HG03520 (cell line): ENCODE results near the gene MACROD2.
"Not testable (repeated sequence)": the region's sequence is repeated elsewhere in the genome, so short reads cannot be mapped to it uniquely, and the experiment has no call there.

Source experiments
- ATAC-seq: cut with Tn5 transposase; IDR thresholded peaks from one replicate; pipeline ENCODE4 v1.9.1; 2021; ENCODE audit warnings: mild to moderate bottlenecking, moderate library complexity; ENCODE audit not compliant: unreplicated experiment

MACROD2 gene

DNA sequence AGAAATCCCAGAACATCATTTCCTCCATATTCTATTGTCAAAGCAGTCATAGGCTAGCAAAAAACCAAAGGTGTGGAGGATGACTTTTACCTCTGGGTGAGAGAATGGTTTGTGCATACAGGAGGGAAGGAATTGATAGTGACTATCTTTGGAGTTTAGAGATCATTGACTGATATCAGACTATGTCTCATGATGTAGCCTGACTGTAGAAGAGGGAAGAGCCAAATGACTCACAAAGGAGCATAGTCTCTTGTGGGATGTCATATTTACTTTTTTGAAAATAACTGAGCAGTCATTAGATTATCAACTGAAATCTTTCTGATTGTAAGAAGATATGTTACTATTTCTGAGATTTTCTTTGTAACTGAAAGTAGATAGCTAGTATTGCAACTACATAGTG, 183.6 kb downstream of the MACROD2 start:
- ATAC-seq = no peak

DNA sequence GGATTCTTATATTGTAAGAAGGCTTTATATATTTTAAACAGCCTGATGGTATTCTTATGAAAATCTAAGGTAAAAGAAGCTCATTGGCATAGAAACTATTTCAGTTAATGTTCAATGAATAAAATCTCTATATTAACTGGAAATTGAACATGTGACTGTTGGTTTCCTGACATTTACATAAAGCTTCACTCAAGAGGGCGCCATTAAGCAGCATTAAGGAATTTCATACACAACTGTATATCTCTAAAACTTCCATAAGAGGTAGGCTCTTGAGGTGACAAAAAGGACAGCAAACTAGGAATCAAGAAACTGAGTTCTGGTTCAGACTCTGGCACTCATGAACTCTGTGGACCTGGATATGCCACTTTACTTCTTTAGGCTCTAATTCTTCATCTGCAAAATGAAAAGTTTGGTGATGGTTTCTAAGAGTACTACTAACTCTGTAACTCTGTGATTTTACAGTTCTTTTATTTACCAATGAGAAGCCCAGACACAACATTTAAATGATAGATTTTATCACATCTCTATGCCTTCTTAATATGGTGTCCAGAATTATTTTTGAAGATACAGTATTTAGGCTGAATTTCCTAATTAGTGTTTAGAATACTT, 194.6 kb downstream of the MACROD2 start:
- no peak for ATAC-seq

DNA sequence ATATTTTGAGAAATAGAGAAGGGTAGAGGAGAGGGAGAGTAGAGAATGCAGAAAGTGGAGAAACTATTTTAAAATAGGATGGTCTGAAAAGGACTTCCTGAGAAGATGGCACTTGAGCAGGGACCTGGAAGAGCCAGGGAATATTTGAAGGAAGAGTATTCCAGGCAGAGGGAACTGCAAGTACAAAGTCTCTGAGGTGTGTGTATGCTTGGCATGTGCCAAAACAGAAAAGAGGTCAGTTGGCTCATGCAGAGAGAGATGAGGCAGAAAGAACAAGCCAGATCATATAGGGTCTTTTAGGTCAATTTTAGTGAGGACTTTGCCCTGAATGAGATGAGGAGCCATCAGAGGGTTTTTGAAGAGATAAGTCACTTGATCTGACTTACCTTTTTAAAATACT, 196.2 kb downstream of the MACROD2 start:
- ATAC-seq = no peak

DNA sequence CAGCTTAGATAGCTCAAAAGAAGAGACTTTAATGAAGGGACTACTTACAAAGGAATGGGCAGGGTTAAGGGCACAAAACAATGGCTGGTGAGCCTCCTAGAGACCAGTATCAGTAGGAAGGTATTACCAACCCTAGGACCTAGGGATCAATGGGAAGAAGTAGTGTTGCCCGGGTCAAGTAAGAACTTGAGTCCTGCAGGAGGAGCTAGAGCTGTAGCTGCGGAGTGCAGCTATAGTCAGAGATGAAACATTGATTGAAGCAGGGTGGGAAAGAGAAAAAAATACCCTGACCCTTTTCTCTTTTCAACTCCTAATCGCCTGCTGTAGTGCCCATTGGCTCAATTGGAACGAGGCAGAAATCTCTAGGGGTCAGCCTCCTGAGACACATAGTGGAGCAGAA, 198.1 kb downstream of the MACROD2 start:
- no peak for ATAC-seq

DNA sequence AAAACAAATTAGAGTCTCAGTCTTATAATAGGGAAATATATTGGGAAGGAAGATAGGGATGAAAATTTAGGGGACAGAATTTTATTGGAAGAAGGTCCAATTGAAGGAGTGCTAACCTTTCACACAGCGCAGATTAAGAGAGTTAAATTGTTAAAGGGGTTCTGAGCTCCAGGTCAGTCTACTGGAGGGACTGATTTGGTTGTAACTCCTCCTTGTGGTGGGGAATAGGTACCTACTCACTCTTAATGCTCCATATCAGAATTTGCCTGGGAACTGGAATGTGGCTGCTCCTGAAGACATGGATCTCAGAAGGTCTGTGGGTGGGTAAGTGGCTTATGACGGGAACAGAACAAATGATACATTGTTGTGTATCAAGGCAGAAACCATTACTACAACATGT, 198.6 kb downstream of the MACROD2 start:
- ATAC-seq = no peak

DNA sequence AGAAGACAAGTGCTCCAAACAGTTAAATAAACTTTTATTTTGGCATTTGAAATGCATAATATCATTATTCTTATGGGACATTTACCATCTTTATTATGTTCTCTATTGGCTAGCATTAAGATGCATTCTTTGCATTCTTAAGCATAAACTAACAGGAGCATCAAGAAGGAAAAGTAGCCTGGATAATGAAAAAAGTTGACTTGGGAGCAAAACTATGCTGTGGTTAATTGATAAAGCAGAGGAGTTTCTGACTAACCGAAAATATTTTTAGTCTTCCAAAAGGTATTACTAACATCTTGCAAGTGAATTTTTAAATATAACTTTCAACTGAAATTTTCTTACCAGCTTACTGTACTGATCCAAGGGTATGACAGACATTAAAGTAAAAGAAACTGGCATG, 201.8 kb downstream of the MACROD2 start:
- no peak for ATAC-seq

DNA sequence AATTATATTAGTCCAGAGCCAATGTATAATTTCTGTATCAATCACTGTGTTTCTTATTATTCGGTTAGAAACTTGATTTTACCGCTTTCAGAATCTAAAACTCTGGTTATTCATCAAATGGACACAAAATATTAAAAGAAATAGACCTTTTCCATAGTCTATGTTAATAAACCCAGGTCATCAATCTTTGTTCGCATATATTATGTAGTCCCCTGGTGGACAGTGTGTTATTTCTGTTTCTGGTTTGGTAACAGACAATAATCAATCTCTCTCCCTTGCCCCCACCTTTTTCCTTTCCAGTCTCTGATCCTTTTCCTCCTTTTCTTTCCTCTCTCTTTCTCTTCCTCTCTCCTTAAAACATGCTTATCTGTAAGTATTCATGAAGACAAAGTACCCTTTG, 203.1 kb downstream of the MACROD2 start:
- ATAC-seq = no peak

DNA sequence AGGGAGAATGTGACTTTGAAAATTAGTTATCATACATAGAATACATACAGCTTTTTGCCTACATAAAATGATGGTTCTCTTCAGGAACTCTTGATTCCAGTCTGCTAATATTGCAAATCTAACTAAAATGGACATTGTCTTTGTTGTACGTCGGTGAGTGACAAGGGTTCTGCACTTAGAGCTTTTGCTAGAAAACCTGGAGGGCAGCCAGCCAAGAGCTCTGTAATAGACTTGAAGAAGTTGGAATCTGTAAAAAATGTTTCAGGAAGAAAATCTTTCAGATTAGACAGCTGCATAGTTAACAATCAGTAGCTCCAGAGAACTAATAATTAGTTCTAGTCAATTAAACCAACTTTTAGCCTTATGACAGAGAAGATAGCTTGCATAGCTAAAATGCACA, 203.8 kb downstream of the MACROD2 start:
- ATAC-seq = no peak

DNA sequence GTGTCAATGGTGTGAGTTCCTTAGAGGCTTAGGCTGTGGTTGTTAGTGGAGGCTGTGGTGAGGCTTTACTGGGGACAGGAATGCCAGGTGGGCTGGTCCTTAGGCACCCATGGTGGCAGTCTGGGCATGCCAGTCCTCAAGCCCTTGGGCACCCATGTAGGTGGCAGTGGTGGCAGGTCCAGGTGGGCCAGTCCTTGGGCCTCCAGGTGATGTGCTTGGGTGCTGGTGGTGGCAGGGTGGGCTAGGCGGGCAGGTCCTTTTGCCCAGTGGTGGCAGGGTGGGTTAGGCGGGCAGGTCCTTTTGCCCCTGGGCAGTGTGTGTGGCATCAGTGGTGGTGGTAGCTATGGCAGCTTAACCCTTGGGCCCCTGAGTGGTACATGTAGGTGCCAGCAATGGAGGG, 208.3 kb downstream of the MACROD2 start:
- ATAC-seq = no peak

DNA sequence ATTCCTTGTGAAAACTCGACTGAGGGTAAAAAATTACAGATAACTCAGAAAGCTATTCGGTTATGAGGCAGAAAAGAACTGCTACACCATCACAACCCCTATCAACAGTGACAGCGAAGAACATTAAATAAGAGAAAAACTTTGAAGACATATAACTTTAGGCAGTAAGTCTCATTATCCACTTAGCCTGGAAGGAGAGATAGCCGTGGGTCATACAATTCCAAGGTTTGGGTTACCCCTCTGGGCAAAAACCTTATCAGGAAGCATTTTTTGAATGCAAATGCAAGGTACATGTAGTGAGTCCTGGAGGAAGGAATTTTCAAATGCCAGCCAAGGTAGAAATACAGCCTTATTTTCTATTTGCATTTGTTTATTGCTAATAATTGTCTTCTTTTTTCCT, 212.3 kb downstream of the MACROD2 start:
- ATAC-seq = no peak

DNA sequence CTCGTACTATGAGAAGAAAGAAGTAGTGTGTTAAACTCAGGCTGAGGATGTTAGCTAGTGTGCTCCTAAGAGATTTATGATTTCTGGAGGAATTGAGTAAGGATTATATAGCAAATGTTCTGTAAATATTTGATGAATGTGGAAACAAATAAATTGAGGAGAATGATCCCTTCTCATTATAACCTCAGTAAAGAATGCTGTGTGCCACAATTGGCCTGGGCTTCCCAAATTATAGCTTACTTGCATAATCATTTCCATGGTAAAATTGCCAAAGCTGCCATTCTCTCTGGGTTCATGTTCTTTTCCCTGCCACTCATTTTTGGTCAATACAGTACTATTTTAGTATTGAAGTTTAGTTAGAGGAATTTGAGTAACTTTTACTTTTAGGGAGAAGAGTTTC, 213.6 kb downstream of the MACROD2 start:
- ATAC-seq = no peak

DNA sequence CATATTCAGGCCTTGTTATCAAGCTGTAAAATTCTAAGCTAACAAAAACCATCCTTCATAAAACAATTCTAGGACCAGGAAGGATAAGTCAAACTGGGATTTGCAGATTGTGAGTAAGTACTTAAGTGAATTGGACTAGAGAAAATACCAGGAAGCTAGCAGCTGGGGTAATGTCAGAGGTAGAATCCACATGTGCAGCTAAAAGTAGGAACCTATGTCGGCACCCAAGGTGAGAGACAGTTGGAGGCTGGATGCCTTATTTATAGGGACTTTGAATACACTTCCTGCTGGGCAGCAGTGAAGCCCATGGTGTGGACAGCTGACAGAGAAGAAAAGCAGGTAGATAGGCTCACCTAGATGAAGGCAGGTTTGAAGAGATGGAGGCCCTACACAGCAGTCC, 214.8 kb downstream of the MACROD2 start:
- no peak for ATAC-seq

DNA sequence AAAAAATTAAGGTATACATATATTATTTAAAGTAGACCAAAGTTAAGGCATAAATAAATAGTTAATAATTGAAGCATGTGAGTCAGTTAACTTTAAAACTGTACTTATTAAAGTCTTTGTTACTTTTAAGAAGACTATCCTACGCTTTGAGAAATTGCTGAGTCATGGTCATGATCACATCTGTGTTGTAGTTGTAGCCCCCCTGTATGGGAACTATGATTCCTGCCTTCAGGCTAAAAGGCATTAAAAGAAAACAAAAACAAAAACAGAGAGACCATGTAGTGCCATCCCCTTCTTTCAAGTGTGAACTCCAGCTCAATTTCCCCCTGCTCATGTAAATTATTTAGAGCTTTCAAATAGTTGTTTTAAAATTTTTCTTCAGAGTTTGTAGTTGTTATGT, 218.7 kb downstream of the MACROD2 start:
- no peak for ATAC-seq

DNA sequence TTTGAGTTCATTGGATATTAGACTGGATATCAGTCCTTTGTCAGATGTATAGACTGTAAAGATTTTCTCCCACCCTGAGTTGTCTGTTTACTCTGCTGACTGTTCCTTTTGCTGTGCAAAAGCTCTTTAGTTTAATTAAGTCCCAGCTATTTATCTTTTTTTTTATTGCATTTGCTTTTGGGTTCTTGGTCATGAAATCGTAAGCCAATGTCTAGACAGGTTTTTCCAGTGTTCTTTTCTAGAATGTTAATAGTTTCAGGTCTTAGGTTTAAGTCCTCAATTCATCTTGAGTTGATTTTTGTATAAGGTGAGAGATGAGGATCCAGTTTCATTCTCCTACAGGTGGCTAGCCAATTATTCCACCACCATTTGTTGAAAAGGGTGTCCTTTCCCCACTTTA, 220.6 kb downstream of the MACROD2 start:
- ATAC-seq = not testable (repeated sequence)

DNA sequence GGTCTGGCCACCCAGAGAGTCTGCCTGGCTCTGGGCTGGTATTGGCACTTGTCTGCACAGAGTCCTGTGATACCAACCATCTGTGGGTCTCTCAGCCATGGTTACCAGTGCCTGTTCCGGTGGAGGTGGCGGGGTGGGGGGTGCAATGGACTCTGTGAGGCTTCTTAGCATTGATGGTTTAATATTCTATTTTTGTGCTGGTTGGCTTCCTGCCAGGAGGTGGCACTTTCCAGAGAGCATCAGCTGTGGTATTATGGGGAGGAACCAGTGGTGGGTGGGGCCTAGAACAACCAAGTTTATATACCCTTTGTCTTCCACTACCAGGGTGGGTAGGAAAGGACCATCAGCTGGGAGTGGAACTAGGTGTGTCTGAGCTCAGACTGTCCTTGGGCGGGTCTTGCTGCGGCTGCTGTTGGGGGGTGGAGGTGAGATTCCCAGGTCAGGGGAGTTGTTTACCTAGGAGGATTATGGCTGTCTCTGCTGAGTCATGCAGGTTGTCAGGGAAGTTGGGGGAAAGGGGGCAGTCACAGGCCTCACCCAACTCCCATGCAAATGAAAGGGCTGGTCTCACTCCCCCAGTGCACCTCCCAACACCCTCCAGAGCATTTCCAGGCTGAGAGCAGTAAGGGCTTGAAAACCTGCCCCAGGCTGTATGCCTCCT, 224.6 kb downstream of the MACROD2 start:
- no peak for ATAC-seq

DNA sequence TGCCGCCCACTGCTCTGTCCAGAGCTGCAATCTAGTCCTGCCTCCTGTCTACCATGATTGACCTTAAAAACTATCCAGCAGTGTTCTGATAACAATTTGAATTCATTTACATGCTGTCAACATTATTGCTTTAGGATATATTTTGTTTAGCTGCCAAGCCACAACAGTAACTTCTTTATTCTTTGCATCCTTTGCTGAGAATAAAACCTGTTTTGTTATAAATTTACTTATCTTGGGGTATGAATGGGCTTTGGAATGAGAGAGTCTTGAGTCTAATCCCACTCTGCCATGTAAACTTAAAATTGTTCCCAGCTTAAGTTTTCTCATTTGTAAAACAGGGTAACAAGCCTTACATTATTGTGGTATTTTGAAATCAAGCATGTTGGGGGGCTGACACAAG, 225.7 kb downstream of the MACROD2 start:
- no peak for ATAC-seq

DNA sequence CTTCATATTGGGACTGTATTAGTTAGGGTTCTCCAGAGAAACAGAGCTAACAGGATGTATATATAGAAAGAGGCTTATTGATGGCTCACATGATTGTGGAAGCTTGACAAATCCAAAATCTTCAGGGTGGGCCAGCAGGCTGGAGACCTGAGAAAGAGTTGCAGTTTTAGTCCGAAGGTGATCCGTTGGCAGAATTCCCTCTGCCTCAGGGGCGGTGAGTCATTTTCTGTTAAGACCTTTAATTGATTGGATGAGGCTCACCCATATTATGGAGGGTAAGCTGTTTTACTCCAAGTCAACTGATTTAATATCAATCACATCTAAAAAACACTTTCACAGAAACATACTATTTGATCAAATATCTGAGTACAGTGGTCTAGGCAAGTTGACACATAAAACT, 228.5 kb downstream of the MACROD2 start:
- ATAC-seq = no peak

DNA sequence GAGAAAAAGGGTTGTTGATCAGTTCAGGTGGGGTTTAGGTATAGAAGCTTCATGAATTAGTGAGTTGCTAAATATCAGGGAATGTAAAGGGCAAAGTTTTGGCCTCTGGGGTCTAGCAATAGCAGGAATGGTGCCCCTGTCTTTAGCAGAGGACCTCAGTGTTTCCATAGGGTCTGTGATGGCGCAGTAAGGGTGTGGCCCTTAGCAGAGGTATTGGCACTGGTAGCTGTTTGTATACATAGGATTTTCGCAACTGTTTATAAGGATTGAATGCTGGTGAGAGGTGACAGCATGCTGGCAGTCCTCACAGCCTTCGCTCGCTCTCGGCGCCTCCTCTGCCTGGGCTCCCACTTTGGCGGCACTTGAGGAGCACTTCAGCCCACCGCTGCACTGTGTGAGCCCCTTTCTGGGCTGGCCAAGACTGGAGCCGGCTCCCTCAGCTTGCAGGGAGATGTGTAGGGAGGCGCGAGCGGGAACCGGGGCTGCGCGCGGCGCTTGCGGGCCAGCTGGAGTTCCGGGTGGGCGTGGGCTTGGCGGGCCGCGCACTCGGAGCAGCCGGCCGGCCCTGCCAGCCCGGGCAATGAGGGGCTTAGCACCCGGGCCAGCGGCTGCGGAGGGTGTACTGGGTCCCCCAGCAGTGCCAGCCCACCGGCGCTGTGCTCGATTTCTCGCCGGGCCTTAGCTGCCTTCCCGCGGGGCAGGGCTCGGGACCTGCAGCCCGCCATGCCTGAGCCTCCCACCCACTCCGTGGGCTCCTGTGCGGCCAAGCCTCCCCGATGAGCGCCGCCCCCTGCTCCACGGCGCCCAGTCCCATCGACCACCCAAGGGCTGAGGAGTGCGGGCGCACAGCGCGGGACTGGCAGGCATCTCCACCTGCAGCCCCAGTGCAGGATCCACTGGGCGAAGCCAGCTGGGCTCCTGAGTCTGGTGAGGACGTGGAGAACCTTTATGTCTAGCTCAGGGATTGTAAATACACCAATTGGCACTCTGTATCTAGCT, 231.0 kb downstream of the MACROD2 start:
- not testable (repeated sequence) for ATAC-seq

DNA sequence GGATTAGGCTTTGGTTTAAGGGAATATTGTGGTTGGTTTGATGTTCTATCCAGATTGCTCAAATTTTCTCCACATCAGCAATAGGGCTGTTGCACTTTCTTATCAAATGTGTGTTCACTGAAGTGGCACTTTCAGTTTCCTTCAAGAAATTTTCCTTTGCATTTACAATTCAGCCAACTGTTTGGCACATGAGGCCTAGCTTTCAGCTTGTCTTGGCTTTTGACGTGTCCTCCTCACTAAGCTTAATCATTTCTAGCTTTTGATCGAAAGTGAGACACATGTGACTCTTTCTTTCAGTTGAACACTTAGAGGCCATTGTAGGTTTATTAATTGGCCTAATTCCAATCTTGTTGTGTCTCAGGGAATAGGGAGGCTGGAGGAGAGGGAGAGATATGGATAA, 237.3 kb downstream of the MACROD2 start:
- ATAC-seq = peak; percentile 75

DNA sequence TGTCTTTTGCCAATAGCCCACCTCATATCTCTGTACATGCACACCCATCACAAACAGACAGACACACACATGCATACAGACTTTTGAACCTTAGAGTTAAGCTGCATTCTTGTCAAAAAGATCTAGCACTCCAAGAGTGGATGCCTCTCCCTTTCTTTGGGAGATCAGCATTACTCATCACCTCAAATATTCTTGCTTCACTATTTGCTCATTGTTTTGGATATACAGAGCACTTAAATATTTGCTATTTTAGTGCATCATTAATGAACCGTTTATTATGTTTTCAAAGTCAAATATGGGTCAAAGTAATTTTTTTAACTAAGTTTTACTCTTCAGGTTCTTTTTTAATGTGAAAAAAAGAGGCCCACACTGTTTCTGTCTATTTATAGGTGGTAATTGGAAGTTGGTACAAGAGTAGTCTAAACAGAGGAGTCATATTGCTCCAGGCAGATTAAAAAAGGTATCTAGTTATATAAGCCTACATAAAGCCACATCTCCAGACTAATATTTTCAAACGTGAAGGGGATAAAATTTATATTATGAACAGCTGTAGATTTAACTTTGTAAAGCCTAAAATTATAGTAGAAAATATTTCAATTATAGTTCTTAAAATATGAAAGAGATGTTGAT, 239.5 kb downstream of the MACROD2 start:
- ATAC-seq = no peak

DNA sequence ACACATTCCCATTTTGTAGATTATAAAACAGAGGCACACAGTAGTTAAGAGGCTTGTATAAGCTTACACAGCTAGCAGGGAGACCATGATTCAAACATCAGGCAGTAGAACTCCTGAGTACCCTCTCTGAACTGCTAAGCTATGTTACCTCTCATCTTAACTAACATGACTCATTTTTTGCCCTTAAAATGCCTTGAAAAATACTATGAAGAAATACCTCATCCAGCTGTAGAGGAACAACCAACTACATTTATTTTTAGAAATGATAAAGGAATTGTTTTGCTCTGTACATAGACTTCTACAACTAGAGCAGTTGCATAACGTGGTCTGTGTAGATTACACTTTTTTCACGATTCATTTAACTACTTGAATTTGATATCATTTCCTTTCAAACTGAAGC, 240.0 kb downstream of the MACROD2 start:
- no peak for ATAC-seq
